HK-2 (cell line): Measurements from ENCODE around the gene TRIM40.
"Not testable (repeated sequence)": the region's sequence is repeated elsewhere in the genome, so short reads cannot be mapped to it uniquely, and the experiment has no call there.

Experiments
- DNase-seq: peaks from one replicate; pipeline ENCODE4 v3.0.0-alpha.2; 2018; ENCODE audit not compliant: unreplicated experiment

Gene TRIM40

GRCh38 chr6:30163090-30163917 lies 27.4 kb downstream of the TRIM40 start, which contains the start of gene TRIM15:
TRIM15 (plus strand) TSS chr6:30163546; CDS start chr6:30163685, 139 bp downstream.
- no peak for DNase-seq

GRCh38 chr6:30163918-30164654 lies 28.1 kb downstream of the TRIM40 start:
- DNase-seq, result no peak

DNA sequence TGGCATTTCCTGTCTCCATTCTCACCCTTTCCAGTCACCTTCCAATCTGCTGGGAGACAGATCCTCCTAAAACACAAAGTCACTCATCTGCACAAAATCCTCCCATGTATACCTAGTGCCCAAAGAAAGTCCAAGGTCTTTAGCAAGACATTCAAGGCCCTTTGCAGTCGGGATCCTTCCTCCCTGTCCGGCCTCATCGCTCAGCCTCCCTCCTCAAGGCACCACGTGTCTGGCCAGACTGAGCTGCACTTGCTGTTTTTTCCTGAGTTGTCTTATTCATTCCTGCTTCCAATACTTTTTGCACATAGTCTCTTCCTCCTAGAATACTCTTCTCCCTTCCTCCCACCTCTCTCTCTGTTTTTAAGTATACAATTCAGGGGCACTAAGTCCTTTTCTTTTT lies 28.8 kb downstream of the TRIM40 start:
- no peak for DNase-seq

DNA sequence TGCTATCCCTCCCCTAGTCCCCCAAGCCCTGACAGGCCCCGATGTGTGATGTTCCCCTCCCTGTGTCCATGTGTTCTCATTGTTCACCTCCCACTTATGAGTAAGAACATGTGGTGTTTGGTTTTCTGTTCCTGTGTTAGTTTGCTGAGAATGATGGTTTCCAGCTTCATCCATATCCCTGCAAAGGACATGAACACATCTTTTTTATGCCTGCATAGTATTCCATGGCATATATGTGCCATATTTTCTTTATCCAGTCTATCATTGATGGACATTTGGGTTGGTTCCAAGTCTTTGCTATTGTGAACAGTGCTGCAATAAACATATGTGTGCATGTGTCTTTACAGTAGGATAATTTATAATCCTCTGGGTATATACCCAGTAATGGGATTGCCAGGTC lies 29.3 kb downstream of the TRIM40 start:
- not testable (repeated sequence) for DNase-seq

GRCh38 chr6:30167101-30167500 lies 31.2 kb downstream of the TRIM40 start:
- no peak for DNase-seq

GRCh38 chr6:30168741-30169140 lies 32.8 kb downstream of the TRIM40 start:
- no peak for DNase-seq

DNA sequence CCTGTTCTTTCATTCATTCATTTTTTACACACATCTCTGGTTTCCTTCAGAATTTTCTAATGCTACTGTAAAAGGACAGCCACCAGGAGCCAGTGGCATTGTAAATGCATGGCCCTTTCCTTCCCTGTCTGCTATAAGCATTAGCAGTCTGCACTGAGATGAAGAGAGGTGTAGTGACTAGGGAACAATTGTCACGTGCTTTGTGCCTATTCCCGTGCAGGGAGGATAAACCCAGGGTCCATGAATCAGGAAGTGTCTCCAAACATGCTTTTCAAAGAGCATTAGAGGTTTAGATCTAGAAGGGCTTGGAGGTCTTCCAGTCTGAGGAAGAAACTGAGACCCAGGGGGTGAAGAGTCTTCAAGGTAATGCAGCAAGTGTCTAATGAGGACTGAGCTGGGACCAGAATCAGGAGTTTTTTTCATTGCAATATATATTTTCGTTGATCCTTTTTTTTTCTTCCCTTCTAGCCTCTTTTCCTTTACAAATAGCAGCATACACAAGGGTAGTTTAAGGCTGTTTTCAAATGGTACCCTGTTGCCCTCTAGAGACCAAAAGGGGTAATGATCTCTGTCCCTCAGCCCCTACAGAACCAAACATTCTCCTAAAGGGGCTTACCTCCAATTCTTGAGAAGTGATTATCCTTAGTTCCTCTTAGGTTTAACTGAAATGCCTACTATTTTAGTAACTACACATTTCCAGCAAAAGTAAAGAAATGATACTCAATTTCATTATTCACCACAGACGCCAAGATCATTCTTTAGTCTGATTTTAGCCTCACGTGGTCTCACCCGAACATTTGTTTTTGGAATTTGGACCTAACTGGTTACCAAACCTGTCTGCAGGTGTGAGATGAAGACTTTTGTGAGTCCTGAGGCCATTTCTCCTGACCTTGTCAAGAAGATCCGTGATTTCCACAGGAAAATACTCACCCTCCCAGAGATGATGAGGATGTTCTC lies 34.0 kb downstream of the TRIM40 start:
- no peak for DNase-seq

DNA sequence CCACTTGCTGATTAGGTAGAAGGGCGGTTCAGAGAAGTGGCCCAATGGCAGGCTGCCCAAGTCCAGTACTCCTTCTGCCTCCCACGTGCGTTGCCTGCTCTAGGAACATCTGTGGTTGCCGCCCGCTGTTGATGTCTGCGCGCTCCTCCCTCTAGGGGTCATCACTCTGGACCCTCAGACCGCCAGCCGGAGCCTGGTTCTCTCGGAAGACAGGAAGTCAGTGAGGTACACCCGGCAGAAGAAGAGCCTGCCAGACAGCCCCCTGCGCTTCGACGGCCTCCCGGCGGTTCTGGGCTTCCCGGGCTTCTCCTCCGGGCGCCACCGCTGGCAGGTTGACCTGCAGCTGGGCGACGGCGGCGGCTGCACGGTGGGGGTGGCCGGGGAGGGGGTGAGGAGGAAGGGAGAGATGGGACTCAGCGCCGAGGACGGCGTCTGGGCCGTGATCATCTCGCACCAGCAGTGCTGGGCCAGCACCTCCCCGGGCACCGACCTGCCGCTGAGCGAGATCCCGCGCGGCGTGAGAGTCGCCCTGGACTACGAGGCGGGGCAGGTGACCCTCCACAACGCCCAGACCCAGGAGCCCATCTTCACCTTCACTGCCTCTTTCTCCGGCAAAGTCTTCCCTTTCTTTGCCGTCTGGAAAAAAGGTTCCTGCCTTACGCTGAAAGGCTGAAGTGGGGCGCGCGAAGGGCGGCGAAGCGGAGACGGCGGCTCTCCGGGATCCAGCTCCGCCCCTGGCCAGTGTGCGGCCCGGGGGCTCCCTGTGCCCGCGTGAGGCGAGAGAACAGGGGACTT lies 35.9 kb downstream of the TRIM40 start:
- DNase-seq, result no peak

DNA sequence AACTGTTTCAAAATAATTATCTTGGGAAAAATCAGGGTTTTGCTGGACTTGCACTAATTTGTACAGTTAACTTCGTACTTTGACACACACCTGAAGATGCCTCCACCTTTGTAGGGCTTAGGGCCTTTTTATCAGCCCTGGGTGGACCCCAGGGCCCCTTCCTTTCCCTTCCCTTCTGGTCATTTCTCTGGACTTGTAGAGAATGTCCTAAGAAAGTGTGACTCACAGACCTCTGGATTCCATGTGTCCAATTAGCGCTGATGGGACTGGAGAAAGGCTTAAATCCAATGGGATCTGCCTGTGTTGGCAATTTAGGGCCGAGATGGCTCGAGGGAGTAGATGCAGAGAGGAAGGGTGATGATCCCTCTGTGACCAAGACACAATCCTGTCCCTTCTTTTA lies 36.7 kb downstream of the TRIM40 start:
- no peak for DNase-seq

- DNase-seq, result no peak
Measured at GRCh38 chr6:30175765-30176164, 39.8 kb downstream of the TRIM40 start.

GRCh38 chr6:30178837-30179236 lies 42.9 kb downstream of the TRIM40 start:
- no peak for DNase-seq

GRCh38 chr6:30180145-30180544 lies 44.2 kb downstream of the TRIM40 start:
- no peak for DNase-seq

DNA sequence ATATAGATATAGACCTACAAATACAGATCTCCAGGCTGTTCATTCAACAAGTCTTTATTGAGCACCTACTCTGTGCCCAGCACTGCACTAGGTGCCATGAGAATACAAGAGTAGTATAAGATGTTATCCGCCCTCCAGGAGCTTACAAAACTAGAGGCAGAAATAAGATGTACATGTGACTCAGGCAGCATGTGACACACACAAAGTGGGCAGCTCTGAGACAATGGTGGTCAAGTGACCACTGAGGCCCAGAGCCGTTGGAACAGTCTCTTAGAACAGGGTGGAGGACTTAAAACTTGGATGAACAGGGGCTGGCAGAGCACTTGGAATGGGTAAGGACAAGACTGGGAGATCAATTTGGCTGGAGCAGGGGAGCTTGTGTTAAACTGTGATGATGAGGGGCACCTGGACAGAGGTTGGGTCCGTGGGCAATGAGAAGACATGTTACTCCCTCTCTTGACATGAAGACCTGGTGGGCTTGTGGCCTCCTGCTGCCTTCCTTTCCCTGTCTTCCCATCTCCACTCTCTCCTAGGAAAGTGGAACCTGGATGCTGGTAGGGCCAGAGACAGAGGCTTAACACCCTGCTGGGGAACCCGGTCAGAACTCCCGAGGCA lies 48.6 kb downstream of the TRIM40 start:
- no peak for DNase-seq

GRCh38 chr6:30185846-30186484 lies 50.0 kb downstream of the TRIM40 start:
- no peak for DNase-seq

GRCh38 chr6:30188541-30188940 lies 52.6 kb downstream of the TRIM40 start:
- DNase-seq, result no peak

GRCh38 chr6:30192076-30192475 lies 56.1 kb downstream of the TRIM40 start:
- DNase-seq, result no peak

GRCh38 chr6:30194797-30195690 lies 59.1 kb downstream of the TRIM40 start:
- no peak for DNase-seq

DNA sequence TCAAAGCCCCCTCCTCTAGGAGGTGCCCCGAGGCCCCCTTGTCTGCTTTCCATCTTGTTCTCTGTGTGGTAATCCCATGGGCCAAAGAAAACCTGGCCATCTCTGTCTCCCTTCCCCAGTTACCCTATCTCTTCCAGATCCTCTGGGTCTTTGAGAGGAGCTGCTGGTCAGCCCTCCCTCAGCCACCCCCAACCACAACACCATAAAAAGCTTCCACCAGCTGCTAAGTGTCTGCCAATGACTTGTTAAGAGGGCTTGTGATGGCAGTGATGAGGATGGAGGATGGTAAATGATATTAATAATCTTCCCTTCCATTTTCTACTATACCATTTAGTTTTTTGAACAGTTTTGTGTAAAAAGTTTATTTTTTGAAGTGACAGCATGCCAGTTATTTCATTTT lies 60.0 kb downstream of the TRIM40 start:
- no peak for DNase-seq

GRCh38 chr6:30196376-30196775 lies 60.4 kb downstream of the TRIM40 start:
- DNase-seq, result no peak
